ENCODE data around the gene MCU.

GRCh38 chr10:72761498-72761897 lies 69.6 kb downstream of the MCU start:
- TF ChIP-seq CTCF (IDR thresholded peaks at IDR 0.05): no peak
- TF ChIP-seq EZH2 (IDR thresholded peaks at IDR 0.05): no peak
- no peak for TF ChIP-seq EZH2phosphoT487 (IDR thresholded peaks at IDR 0.05)

All from neural progenitor cell (in vitro differentiated cells).